Panc1 (cell line): ENCODE data around the gene AMIGO3. TPM values are rescaled to one million over a fixed set of nuclear protein-coding genes. Genes with fewer than 3 reads are reported as not detected.

Source experiments
- ATAC-seq: fragments of 200-7000 bp; cut with Tn5 transposase; 2 replicates; pipeline ENCODE4 v1.9.1; 2020; ENCODE audit warnings: mild to moderate bottlenecking, moderate library complexity
- BruUV-seq: library from RNA; stranded (reverse); fragments of 400-500 nt; replicated peaks from 2 replicates; lab custom pipeline; 2021; lab: Mats Ljungman, UMichigan
- CTCF ChIA-PET: fragments of 300-600 bp; sonication (Branson Sonifier 250); formaldehyde crosslinking; loops from one replicate; lab custom pipeline; 2022; ENCODE audit warnings: antibody characterized with exemption; lab: Charles Lee
- POLR2A ChIA-PET: fragments of 300-600 bp; sonication (Branson Sonifier 250); formaldehyde crosslinking; loops from one replicate; lab custom pipeline; 2022; ENCODE audit warnings: antibody characterized with exemption; lab: Charles Lee
- DNase-seq: peaks from one replicate; pipeline ENCODE4 v3.0.0-alpha.2; 2010; ENCODE audit warnings: low read depth, low spot score
- H3K27ac ChIP-seq: 2 replicates; pipeline ENCODE4 v1.5.1; 2011; ENCODE audit warnings: mild to moderate bottlenecking, low read length, inconsistent platforms
- H3K27me3 ChIP-seq: fragments of 200-500 bp; sonication (Bioruptor generic); 2 replicates; pipeline ENCODE4 v1.6.0; 2014; ENCODE audit warnings: low read length, inconsistent platforms; ENCODE audit not compliant: control insufficient read depth, insufficient read depth
- H3K36me3 ChIP-seq: fragments of 200-500 bp; sonication (Bioruptor generic); 2 replicates; pipeline ENCODE4 v1.5.1; 2014; ENCODE audit warnings: inconsistent platforms, mild to moderate bottlenecking, low read length, moderate library complexity; ENCODE audit not compliant: control insufficient read depth, insufficient read depth
- H3K4me1 ChIP-seq: 2 replicates; pipeline ENCODE4 v1.5.1; 2011; ENCODE audit warnings: inconsistent platforms, mild to moderate bottlenecking, low read length, moderate library complexity; ENCODE audit not compliant: control insufficient read depth, insufficient read depth
- H3K4me3 ChIP-seq, 2 experiments: 2 replicates each; pipeline ENCODE4 v1.5.1; 2011 to 2012; ENCODE audit warnings: low read depth in 2 of 2, low read length in 2 of 2, mild to moderate bottlenecking in 2 of 2, inconsistent platforms in 1 of 2, moderate library complexity in 1 of 2
- H3K9me3 ChIP-seq: fragments of 200-500 bp; sonication (Bioruptor generic); 2 replicates; pipeline ENCODE4 v1.5.1; 2014; ENCODE audit warnings: low read depth, mild to moderate bottlenecking, inconsistent platforms, low read length, moderate library complexity; ENCODE audit not compliant: control insufficient read depth, insufficient read depth
- CTCF ChIP-seq: fragments of 450-650 bp; IDR thresholded peaks from 2 replicates; pipeline ENCODE4 v1.5.1; 2017; ENCODE audit warnings: mild to moderate bottlenecking
- POLR2AphosphoS5 ChIP-seq: IDR thresholded peaks from 2 replicates; pipeline ENCODE4 v1.6.1; 2012; ENCODE audit warnings: mild to moderate bottlenecking, low read depth, low read length, moderate library complexity
- REST ChIP-seq, 2 experiments: IDR thresholded peaks; 2 replicates each; pipeline ENCODE4 v1.6.1; 2011 to 2012; ENCODE audit warnings: low read depth in 2 of 2, control low read depth in 1 of 2, low read length in 1 of 2, mild to moderate bottlenecking in 1 of 2, moderate library complexity in 1 of 2; ENCODE audit not compliant: insufficient read depth in 1 of 2
- SIN3A ChIP-seq: IDR thresholded peaks from 2 replicates; pipeline ENCODE4 v1.6.1; 2012; ENCODE audit warnings: low read depth, mild to moderate bottlenecking, low read length, moderate library complexity, borderline replicate concordance; ENCODE audit not compliant: insufficient read depth
- TCF7L2 ChIP-seq: IDR thresholded peaks from 2 replicates; pipeline ENCODE4 v1.6.1; 2011; ENCODE audit warnings: mild to moderate bottlenecking, low read depth, low read length, inconsistent platforms
- in situ Hi-C: cut with HindIII; loops from 2 replicates; pipeline ENCODE4 v1.10.0; 2016; ENCODE audit warnings: low sequenced_read_pairs, low pct_unique_long_range_greater_than_20kb
- intact Hi-C: fragments of 100-400 bp; cut with micrococcal nuclease; formaldehyde crosslinking; loops from one replicate; pipeline ENCODE4 v1.10.0; 2022; ENCODE audit not compliant: unreplicated experiment
- total RNA-seq: library from RNA; stranded (reverse); gene quantifications from one replicate; pipeline ENCODE4 v1.2.1, GENCODE V29; 2021; ENCODE audit not compliant: unreplicated experiment

AMIGO3 gene
- total RNA-seq, 1 experiment from 2014 or later = 0.72 TPM

- Histone ChIP-seq H3K36me3 (no peaks in the 10 kb centered on the region), H3K27me3 (no peaks in the 10 kb centered on the region), H3K9me3 (no peaks in the 10 kb centered on the region), H3K27ac (no peak overlapping the region), H3K4me1 (no peaks in the 10 kb centered on the region), H3K4me3 (no peak overlapping the region)
- BruUV-seq = no TSS peak
- intact Hi-C loops (no loop called here), in situ Hi-C loops (no loop called here)
- no peak for TF ChIP-seq TCF7L2
- no peak for TF ChIP-seq REST (IDR thresholded peaks at IDR 0.05; ENCODE audit: insufficient read depth in 1 of 2, low read depth in 2 of 2, low read length in 1 of 2)
- TF ChIP-seq POLR2AphosphoS5 = no peak
- no peak for TF ChIP-seq CTCF
- no peak for TF ChIP-seq SIN3A
- no peak for DNase-seq
- ChIA-PET CTCF (no interaction called here), POLR2A (no interaction called here)
- ATAC-seq = no peak
Observed at GRCh38 chr3:49713336-49714105, 6.0 kb downstream of the AMIGO3 start.

GRCh38 chr3:49712631-49713317 lies 6.7 kb downstream of the AMIGO3 start:
- CTCF ChIA-PET = no interaction called here
- in situ Hi-C loops (no loop called here), intact Hi-C loops (no loop called here)
- Histone ChIP-seq H3K4me3 (no peak overlapping the region), H3K9me3 (no peaks in the 10 kb centered on the region), H3K27me3 (no peaks in the 10 kb centered on the region), H3K36me3 (no peaks in the 10 kb centered on the region), H3K4me1 (no peaks in the 10 kb centered on the region), H3K27ac (no peak overlapping the region)
- TF ChIP-seq REST (IDR thresholded peaks at IDR 0.05; ENCODE audit: insufficient read depth in 1 of 2, low read depth in 2 of 2, low read length in 1 of 2) (no peak), CTCF (no peak), TCF7L2 (no peak), SIN3A (no peak), POLR2AphosphoS5 (no peak)
- POLR2A ChIA-PET = no interaction called here
- DNase-seq (no peak), ATAC-seq (no peak)
- BruUV-seq = no TSS peak
